HG03432 (cell line): ENCODE measurements around the gene KNG1.
A peak's percentile ranks its signal among the peaks of the same experiment; 100 is the strongest.
"Not testable (repeated sequence)": the region's sequence is repeated elsewhere in the genome, so short reads cannot be mapped to it uniquely, and the experiment has no call there.

Source experiments
- ATAC-seq: cut with Tn5 transposase; IDR thresholded peaks from one replicate; pipeline ENCODE4 v1.9.1; 2021; ENCODE audit warnings: mild to moderate bottlenecking, moderate library complexity; ENCODE audit not compliant: unreplicated experiment

Gene KNG1

GRCh38 chr3:186717039-186717457 lies at the start of gene KNG1:
KNG1 (plus strand) TSS chr3:186717359; CDS start chr3:186717543, 184 bp downstream.
- no peak for ATAC-seq

GRCh38 chr3:186668426-186668825 lies 48.7 kb upstream of the KNG1 start:
- no peak for ATAC-seq

DNA sequence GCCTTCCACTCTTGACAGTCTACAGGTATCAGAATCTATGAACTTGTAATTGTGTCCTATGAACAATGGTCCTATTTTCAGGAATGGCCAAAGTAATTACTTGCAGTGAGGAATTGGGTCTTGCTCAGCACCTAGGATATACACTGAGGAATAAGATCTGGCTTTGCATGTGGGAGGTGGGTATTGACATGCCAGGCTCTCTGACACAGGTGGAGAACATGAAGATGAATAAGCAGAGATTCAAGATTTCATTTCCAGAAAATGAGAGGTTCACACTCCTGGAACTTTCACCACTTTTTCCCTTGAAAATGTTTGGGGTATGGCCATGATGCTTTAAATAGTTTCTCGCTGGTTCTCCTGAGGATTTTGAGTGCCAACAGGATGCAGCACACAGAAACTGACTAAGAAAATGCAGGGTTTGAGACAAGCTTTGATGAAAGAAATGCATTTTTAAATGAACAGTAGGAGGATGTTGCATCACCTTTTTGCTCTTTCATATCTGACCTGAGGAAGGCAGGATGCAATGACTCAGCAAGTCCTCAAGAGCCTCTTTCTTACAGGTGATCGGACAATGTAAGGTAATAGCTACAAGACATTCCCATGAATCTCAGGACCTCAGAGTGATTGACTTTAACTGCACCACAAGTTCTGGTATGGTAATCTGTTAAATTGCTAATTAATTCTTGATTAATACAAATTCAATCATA lies 47.6 kb upstream of the KNG1 start:
- no peak for ATAC-seq

DNA sequence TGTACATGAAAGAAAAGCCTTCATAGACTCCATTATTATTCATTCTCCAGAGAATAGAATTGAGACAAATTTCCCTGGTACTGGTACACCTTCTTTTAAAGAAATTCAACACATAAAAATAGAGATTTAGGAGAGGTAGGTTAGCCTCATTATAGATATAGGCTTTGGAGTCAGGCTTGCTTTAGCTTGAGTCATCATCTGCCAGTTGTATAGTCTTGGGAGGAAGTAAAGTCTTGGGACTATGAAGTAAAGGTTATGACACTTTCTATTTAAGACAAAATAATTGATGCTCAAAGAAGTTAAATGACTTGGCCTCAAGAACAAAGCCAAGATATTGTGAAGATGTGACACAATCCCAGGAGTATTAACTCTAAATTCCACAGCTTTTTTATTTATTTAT lies 47.0 kb upstream of the KNG1 start:
- no peak for ATAC-seq

- ATAC-seq: no peak
These were observed 46.1 kb upstream of the KNG1 start for GRCh38 chr3:186671051-186671450.

DNA sequence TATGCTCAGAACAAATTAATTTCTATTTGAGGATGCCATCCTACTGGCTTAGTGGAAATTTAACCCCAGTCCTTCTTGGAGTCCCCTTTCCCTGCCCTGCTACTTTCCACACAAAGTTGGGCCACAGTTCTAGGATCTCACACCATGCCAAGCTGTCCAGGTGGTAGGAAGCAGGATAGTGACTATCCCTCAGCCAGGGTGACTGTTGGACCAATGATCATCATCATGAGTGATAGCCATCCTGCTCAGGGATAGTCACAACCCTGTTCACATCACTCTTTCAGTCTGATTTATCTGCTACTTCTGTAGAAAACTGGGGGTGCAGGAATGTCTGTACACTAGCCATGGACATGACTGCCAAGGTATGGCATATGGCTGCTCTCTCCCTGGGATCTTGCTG lies 38.6 kb upstream of the KNG1 start:
- no peak for ATAC-seq

- ATAC-seq: no peak
These were observed 38.0 kb upstream of the KNG1 start for GRCh38 chr3:186679151-186679550.

GRCh38 chr3:186680869-186681268 lies 36.3 kb upstream of the KNG1 start:
- ATAC-seq: no peak

DNA sequence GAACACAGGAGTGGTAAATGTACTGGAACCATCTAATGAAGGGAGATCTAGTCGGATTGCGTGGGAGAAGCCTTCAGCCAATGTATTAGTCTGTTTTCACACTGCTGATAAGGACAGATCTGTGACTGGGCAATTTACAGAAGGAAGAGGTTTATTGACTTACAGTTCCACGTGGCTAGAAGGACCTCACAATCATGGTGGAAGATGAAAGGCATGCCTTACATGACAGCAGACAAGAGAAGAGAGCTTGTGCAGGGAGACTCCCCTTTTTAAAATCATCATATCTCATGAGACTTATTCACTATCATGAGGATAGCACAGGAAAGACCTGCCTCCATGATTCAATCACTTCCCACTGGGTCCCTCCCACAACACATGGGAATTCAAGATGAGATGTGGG lies 34.3 kb upstream of the KNG1 start:
- no peak for ATAC-seq

GRCh38 chr3:186683979-186684378 lies 33.2 kb upstream of the KNG1 start:
- ATAC-seq: no peak

DNA sequence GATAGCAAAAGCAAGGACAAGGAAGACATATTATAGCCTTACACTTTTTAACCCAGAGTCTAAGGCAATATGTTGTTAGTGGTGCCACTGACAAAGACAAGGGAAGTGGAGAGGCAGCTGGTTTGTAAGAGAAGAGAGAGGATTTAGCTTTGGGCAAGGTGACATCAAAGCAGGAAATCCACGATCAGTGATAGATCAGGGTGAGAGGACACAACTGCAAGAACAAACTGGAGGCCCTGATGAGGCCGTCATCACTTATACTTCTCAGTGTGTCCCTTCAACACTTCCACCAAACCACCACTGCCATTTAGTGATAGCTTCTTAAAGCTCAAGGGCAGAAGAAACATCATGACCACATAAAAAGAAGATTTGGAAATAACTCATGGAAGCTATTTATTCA lies 30.7 kb upstream of the KNG1 start:
- ATAC-seq: not testable (repeated sequence)

DNA sequence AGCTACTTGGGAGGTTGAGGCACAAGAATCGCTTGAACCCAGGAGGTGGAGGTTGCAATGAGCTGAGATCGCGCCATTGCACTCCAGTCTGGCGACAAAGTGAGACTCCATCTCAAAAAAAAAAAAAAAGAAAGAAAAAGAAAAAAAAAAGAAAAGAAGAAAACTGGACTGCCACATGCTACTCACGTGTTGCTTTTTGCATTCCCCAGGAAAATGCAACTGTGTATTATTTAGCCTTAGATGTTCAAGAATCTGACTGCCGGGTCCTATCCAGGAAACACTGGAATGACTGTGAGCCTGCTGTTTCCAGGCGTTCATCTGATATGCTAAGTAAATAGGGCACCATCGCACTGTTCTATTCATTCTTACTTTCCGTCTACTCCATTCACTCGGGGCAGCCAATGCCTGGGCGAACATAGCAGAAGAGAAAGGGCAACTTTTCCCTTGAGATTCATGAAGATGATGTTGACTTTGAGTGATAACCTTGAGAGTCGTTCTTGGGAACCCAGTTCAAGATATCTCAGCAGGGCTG lies 30.0 kb upstream of the KNG1 start:
- no peak for ATAC-seq

DNA sequence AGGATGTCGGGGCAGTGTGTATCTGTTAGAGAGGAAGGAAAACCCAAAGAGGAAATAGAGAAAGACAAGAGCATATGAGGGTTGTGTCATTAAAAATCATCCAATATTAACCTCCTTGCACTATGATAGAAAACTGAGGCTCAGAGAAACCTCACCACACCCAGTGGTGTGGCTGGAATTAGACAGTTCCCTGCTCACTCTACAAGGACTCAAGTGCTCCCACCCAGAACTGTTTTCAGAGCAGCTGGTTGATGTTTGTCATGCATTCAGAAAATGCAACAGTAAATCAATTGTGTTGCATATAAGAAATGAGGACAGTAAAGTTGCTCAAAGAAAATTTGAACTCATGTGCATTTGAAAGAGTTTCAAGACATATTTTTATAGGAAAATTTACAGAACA lies 26.9 kb upstream of the KNG1 start:
- not testable (repeated sequence) for ATAC-seq

GRCh38 chr3:186691676-186692075 lies 25.5 kb upstream of the KNG1 start:
- ATAC-seq: no peak

- ATAC-seq: no peak
These were observed 23.3 kb upstream of the KNG1 start for GRCh38 chr3:186693843-186694242.

- no peak for ATAC-seq
These were observed 22.7 kb upstream of the KNG1 start for GRCh38 chr3:186694288-186695032.

DNA sequence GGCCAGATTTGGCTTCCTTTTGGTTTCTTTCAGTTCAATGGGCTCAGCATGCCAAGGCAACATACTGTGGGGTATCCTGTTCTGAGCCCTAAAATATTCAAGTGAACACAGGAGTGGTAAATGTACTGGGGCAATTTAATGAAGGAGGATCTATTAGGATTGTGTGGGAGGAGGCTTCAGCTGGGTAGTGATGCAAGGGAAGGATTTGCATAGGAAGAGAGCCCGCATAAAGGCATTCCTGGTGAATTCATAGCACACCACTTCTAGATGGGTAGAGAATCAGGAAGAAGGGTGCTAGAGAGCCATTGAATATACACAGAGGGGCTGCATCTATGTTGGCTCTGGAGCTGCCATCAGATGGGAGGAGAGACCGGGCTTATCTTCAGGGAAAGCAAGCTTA lies 20.6 kb upstream of the KNG1 start:
- no peak for ATAC-seq

GRCh38 chr3:186697510-186697909 lies 19.6 kb upstream of the KNG1 start:
- ATAC-seq: no peak

DNA sequence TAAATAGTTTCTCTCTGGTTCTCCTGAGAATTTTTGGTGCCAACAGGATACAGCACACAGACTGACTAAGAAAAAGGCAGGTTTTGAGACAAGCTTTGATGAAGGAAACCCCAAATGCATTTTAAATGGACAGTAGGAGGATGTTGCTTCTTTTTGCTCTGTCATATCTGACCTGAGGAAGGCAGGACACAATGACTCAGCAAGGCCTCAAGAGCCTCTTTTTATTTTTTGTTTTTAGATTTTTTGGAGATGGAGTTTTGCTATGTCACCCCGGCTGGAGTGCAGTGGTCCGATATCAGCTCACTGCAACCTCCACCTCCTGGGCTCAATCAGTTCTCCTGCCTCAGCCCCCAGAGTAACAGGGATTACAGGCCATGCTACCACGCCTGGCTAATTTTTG lies 16.9 kb upstream of the KNG1 start:
- no peak for ATAC-seq

DNA sequence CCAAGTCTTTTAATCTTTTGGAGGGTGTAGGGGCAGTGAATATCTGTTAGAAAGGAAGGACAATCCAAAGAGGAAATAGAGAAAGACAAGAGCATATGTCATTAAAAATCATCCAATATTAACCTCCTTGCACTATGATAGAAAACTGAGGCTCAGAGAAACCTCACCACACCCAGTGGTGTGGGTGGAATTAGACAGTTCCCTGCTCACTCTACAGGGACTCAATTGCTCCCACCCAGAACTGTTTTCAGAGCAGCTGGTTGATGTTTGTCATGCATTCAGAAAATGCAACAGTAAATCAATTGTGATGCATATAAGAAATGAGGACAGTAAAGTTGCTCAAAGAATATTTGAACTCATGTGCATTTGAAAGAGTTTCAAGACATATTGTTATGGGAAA lies 14.7 kb upstream of the KNG1 start:
- not testable (repeated sequence) for ATAC-seq

DNA sequence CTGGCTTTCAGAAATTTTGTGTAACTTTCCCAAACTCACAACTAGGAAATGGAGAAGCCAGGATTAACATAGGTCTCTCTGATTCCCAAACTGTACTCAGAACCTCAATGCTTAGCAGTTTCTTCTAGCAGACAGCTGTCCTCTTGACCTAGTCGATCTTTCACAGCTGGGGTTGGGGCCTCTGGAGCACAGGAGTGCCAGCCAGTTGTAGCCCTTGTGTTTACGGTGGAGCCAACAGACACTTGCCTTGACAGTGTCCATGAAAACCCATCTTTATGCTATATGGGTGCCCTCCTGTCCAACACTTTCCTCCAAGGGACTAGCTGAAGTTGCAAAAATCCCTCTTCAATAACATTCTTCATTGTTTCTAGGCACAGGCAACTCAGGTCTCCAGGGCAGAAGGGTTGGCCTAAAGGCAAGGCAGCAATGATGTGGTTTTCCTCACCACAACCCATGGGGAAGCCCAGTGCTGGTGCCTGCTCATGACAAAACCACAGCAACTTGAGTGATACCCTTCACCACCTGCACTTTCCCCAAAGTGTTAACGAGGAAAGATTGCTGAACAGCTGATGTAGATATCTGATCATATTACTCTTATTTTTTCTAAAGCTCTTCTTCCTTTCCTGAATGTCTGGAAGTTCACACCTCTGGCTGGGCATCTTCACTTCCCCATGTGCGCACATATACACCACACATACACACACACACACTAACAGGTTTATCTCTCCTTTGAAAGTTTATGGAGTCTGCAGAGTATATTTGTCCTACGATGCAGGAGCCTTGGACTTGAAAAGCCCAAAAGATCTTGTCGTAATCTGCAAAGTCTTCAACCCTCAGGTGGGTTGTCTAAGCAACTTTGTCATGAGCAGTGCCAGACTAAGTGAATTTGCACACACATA lies 11.0 kb upstream of the KNG1 start:
- ATAC-seq: peak; percentile 89
